Panc1 (cell line): ENCODE data around the gene FGF5. TPM values are rescaled to one million over a fixed set of nuclear protein-coding genes. Genes with fewer than 3 reads are reported as not detected.
"Not testable (repeated sequence)": the region's sequence is repeated elsewhere in the genome, so short reads cannot be mapped to it uniquely, and the experiment has no call there.

Experiments
- ATAC-seq: fragments of 200-7000 bp; cut with Tn5 transposase; 2 replicates; pipeline ENCODE4 v1.9.1; 2020; ENCODE audit warnings: mild to moderate bottlenecking, moderate library complexity
- BruUV-seq: library from RNA; stranded (reverse); fragments of 400-500 nt; replicated peaks from 2 replicates; lab custom pipeline; 2021; lab: Mats Ljungman, UMichigan
- CTCF ChIA-PET: fragments of 300-600 bp; sonication (Branson Sonifier 250); formaldehyde crosslinking; loops from one replicate; lab custom pipeline; 2022; ENCODE audit warnings: antibody characterized with exemption; lab: Charles Lee
- POLR2A ChIA-PET: fragments of 300-600 bp; sonication (Branson Sonifier 250); formaldehyde crosslinking; loops from one replicate; lab custom pipeline; 2022; ENCODE audit warnings: antibody characterized with exemption; lab: Charles Lee
- DNase-seq: peaks from one replicate; pipeline ENCODE4 v3.0.0-alpha.2; 2010; ENCODE audit warnings: low read depth, low spot score
- H3K27ac ChIP-seq: 2 replicates; pipeline ENCODE4 v1.5.1; 2011; ENCODE audit warnings: mild to moderate bottlenecking, low read length, inconsistent platforms
- H3K27me3 ChIP-seq: fragments of 200-500 bp; sonication (Bioruptor generic); 2 replicates; pipeline ENCODE4 v1.6.0; 2014; ENCODE audit warnings: low read length, inconsistent platforms; ENCODE audit not compliant: control insufficient read depth, insufficient read depth
- H3K36me3 ChIP-seq: fragments of 200-500 bp; sonication (Bioruptor generic); 2 replicates; pipeline ENCODE4 v1.5.1; 2014; ENCODE audit warnings: inconsistent platforms, mild to moderate bottlenecking, low read length, moderate library complexity; ENCODE audit not compliant: control insufficient read depth, insufficient read depth
- H3K4me1 ChIP-seq: 2 replicates; pipeline ENCODE4 v1.5.1; 2011; ENCODE audit warnings: inconsistent platforms, mild to moderate bottlenecking, low read length, moderate library complexity; ENCODE audit not compliant: control insufficient read depth, insufficient read depth
- H3K4me3 ChIP-seq, 2 experiments: 2 replicates each; pipeline ENCODE4 v1.5.1; 2011 to 2012; ENCODE audit warnings: low read depth in 2 of 2, low read length in 2 of 2, mild to moderate bottlenecking in 2 of 2, inconsistent platforms in 1 of 2, moderate library complexity in 1 of 2
- H3K9me3 ChIP-seq: fragments of 200-500 bp; sonication (Bioruptor generic); 2 replicates; pipeline ENCODE4 v1.5.1; 2014; ENCODE audit warnings: low read depth, mild to moderate bottlenecking, inconsistent platforms, low read length, moderate library complexity; ENCODE audit not compliant: control insufficient read depth, insufficient read depth
- CTCF ChIP-seq: fragments of 450-650 bp; IDR thresholded peaks from 2 replicates; pipeline ENCODE4 v1.5.1; 2017; ENCODE audit warnings: mild to moderate bottlenecking
- POLR2AphosphoS5 ChIP-seq: IDR thresholded peaks from 2 replicates; pipeline ENCODE4 v1.6.1; 2012; ENCODE audit warnings: mild to moderate bottlenecking, low read depth, low read length, moderate library complexity
- SIN3A ChIP-seq: IDR thresholded peaks from 2 replicates; pipeline ENCODE4 v1.6.1; 2012; ENCODE audit warnings: low read depth, mild to moderate bottlenecking, low read length, moderate library complexity, borderline replicate concordance; ENCODE audit not compliant: insufficient read depth
- TCF7L2 ChIP-seq: IDR thresholded peaks from 2 replicates; pipeline ENCODE4 v1.6.1; 2011; ENCODE audit warnings: mild to moderate bottlenecking, low read depth, low read length, inconsistent platforms
- in situ Hi-C: cut with HindIII; loops from 2 replicates; pipeline ENCODE4 v1.10.0; 2016; ENCODE audit warnings: low sequenced_read_pairs, low pct_unique_long_range_greater_than_20kb
- intact Hi-C: fragments of 100-400 bp; cut with micrococcal nuclease; formaldehyde crosslinking; loops from one replicate; pipeline ENCODE4 v1.10.0; 2022; ENCODE audit not compliant: unreplicated experiment
- total RNA-seq: library from RNA; stranded (reverse); gene quantifications from one replicate; pipeline ENCODE4 v1.2.1, GENCODE V29; 2021; ENCODE audit not compliant: unreplicated experiment
- TF ChIP-seq, protein P1 (sequence below), 2 experiments: IDR thresholded peaks; 2 replicates each; pipeline ENCODE4 v1.6.1; 2011 to 2012; ENCODE audit warnings: low read depth in 2 of 2, control low read depth in 1 of 2, low read length in 1 of 2, mild to moderate bottlenecking in 1 of 2, moderate library complexity in 1 of 2; ENCODE audit not compliant: insufficient read depth in 1 of 2

Gene FGF5
- total RNA-seq, 1 experiment from 2014 or later: 1.3 TPM

DNA sequence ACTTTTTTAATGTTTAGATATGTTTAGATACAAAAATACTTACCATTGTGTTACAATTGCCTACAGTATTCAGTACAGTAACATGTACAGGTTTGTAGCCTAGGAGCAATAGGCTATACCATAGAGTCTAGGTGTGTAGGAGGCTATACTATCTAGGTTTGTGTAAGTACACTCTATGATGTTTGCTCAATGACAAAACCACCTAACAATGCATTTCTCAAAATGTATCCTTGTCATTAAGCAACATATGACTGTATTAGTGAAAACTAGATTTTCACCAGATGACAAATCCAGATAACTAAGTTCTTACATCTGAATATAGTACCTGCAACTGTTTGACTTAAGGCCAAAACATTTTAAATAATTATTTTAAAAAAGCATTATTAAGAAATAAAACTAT lies 49.4 kb downstream of the FGF5 start:
- H3K36me3 ChIP-seq, ATAC-seq, POLR2A ChIA-PET, H3K27me3 ChIP-seq, BruUV-seq, CTCF ChIA-PET, DNase-seq, H3K9me3 ChIP-seq, H3K27ac ChIP-seq, in situ Hi-C loops, intact Hi-C loops, H3K4me1 ChIP-seq, H3K4me3 ChIP-seq: not testable (repeated sequence)

- Histone ChIP-seq H3K4me1 (no peaks in the 10 kb centered on the region), H3K9me3 (no peaks in the 10 kb centered on the region), H3K27me3 (no peaks in the 10 kb centered on the region), H3K4me3 (no peak overlapping the region), H3K27ac (no peak overlapping the region), H3K36me3 (no peaks in the 10 kb centered on the region)
- intact Hi-C loops: loop anchor here (5.0 kb wide), 1 partner anchor 99 kb away; no protein-coding TSS in a partner anchor
- CTCF ChIA-PET: no interaction called here
- POLR2A ChIA-PET: no interaction called here
- DNase-seq (no peak), ATAC-seq (no peak)
- TF ChIP-seq, protein P1, sequence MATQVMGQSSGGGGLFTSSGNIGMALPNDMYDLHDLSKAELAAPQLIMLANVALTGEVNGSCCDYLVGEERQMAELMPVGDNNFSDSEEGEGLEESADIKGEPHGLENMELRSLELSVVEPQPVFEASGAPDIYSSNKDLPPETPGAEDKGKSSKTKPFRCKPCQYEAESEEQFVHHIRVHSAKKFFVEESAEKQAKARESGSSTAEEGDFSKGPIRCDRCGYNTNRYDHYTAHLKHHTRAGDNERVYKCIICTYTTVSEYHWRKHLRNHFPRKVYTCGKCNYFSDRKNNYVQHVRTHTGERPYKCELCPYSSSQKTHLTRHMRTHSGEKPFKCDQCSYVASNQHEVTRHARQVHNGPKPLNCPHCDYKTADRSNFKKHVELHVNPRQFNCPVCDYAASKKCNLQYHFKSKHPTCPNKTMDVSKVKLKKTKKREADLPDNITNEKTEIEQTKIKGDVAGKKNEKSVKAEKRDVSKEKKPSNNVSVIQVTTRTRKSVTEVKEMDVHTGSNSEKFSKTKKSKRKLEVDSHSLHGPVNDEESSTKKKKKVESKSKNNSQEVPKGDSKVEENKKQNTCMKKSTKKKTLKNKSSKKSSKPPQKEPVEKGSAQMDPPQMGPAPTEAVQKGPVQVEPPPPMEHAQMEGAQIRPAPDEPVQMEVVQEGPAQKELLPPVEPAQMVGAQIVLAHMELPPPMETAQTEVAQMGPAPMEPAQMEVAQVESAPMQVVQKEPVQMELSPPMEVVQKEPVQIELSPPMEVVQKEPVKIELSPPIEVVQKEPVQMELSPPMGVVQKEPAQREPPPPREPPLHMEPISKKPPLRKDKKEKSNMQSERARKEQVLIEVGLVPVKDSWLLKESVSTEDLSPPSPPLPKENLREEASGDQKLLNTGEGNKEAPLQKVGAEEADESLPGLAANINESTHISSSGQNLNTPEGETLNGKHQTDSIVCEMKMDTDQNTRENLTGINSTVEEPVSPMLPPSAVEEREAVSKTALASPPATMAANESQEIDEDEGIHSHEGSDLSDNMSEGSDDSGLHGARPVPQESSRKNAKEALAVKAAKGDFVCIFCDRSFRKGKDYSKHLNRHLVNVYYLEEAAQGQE (IDR thresholded peaks at IDR 0.05; ENCODE audit: insufficient read depth in 1 of 2, low read depth in 2 of 2, low read length in 1 of 2): no peak
- TF ChIP-seq SIN3A: no peak
- no peak for TF ChIP-seq POLR2AphosphoS5
- TF ChIP-seq CTCF: no peak
- TF ChIP-seq TCF7L2: no peak
- no TSS peak for BruUV-seq
- in situ Hi-C loops: no loop called here
Measured at GRCh38 chr4:80321341-80321740, 54.9 kb downstream of the FGF5 start.

- no TSS peak for BruUV-seq
Measured at GRCh38 chr4:80321776-80322175, 55.3 kb downstream of the FGF5 start.

More at GRCh38 chr4:80321776-80322175, 55.3 kb downstream of the FGF5 start:
- in situ Hi-C loops (no loop called here), intact Hi-C loops (loop anchor here (5.0 kb wide), 1 partner anchor 99 kb away; no protein-coding TSS in a partner anchor)
- POLR2A ChIA-PET: no interaction called here
- ATAC-seq: no peak
- Histone ChIP-seq H3K9me3 (no peaks in the 10 kb centered on the region), H3K4me3 (no peak overlapping the region), H3K36me3 (no peaks in the 10 kb centered on the region), H3K4me1 (no peaks in the 10 kb centered on the region), H3K27me3 (no peaks in the 10 kb centered on the region), H3K27ac (no peak overlapping the region)
- DNase-seq: no peak
- TF ChIP-seq, protein P1 (IDR thresholded peaks at IDR 0.05; ENCODE audit: insufficient read depth in 1 of 2, low read depth in 2 of 2, low read length in 1 of 2): no peak
- no peak for TF ChIP-seq TCF7L2
- TF ChIP-seq SIN3A: no peak
- no peak for TF ChIP-seq CTCF
- TF ChIP-seq POLR2AphosphoS5: no peak
- CTCF ChIA-PET: no interaction called here
